Naive thymus-derived CD8-positive, alpha-beta T cell (primary cell): ENCODE results near the gene SAMSN1. TPM values are rescaled to one million over a fixed set of nuclear protein-coding genes. Genes with fewer than 3 reads are reported as not detected.
"Not testable (repeated sequence)": the region's sequence is repeated elsewhere in the genome, so short reads cannot be mapped to it uniquely, and the experiment has no call there.

Experiments
- ATAC-seq, 2 donors: fragments of 150-1000 bp; cut with Tn5 transposase in 1 of 2; sonication (Bioruptor Pico), chemical (Tn5 transposase) in 1 of 2; 1 replicate in 1 of 2; 2 replicates in 1 of 2; pipeline ENCODE4 v1.10.0; 2021; ENCODE audit warnings: mild to moderate bottlenecking in 2 of 2, moderate library complexity in 2 of 2
- POLR2A ChIA-PET: fragments of 350-600 bp; sonication (Branson Sonifier 250); formaldehyde crosslinking; loops from one replicate; lab custom pipeline; 2021; ENCODE audit warnings: antibody characterized with exemption; lab: Charles Lee
- DNase-seq, 10 donors: peaks; one replicate each; pipeline versions ENCODE4 v3.0.0 to v3.0.0-alpha.2; 2020 to 2022
- H3K27ac Mint-ChIP-seq, 10 donors: one replicate each; pipeline ENCODE4 v1.8.0; 2020 to 2022; ENCODE audit warnings: mild to moderate bottlenecking in 10 of 10, mixed read lengths in 10 of 10, moderate library complexity in 4 of 10, inconsistent platforms in 1 of 10
- H3K27me3 Mint-ChIP-seq, 5 donors: one replicate each; pipeline ENCODE4 v1.8.0; 2021 to 2022; ENCODE audit warnings: mixed read lengths in 5 of 5
- H3K36me3 Mint-ChIP-seq, 3 donors: one replicate each; pipeline ENCODE4 v1.8.0; 2020 to 2022; ENCODE audit warnings: mixed read lengths in 3 of 3, mild to moderate bottlenecking in 2 of 3, inconsistent platforms in 1 of 3
- H3K4me1 Mint-ChIP-seq, 4 donors: one replicate each; pipeline ENCODE4 v1.8.0; 2021 to 2022; ENCODE audit warnings: mixed read lengths in 4 of 4
- H3K4me3 Mint-ChIP-seq, 10 donors: one replicate each; pipeline ENCODE4 v1.8.0; 2020 to 2022; ENCODE audit warnings: mild to moderate bottlenecking in 10 of 10, mixed read lengths in 10 of 10, moderate library complexity in 6 of 10, inconsistent platforms in 1 of 10
- H3K9me3 Mint-ChIP-seq, 9 donors: one replicate each; pipeline ENCODE4 v1.8.0; 2020 to 2022; ENCODE audit warnings: mixed read lengths in 9 of 9, mild to moderate bottlenecking in 3 of 9, inconsistent platforms in 1 of 9, moderate library complexity in 1 of 9
- polyA plus RNA-seq, 3 donors: library from polyadenylated mRNA; unstranded; fragments of 300-500 nt; fragmentation: Illumina TruSeq; gene quantifications; one replicate each; pipeline ENCODE4 v1.2.3, GENCODE V29; 2021
- total RNA-seq, 8 experiments: library from RNA in 2 of 8; stranded (reverse) in 2 of 8; gene quantifications; one replicate each; pipeline ENCODE4 v1.2.3 and lab custom pipeline; 2021 to 2026

SAMSN1 gene
- total and polyA plus RNA-seq, 5 experiments from 2014 or later = 16.1 to 27.9 (median 23.6) TPM

- Mint-ChIP-seq H3K4me3 (no peak overlapping the region), H3K4me1 (peaks cover 5 to 27% (median 10%) of the 10 kb centered on the region in 4 donors), H3K36me3 (peaks cover 0 to 3% (median 0%) of the 10 kb centered on the region in 3 donors), H3K27ac (no peak overlapping the region), H3K27me3 (no peaks in the 10 kb centered on the region), H3K9me3 (peaks cover 0 to 10% (median 3%) of the 10 kb centered on the region in 9 donors)
- POLR2A ChIA-PET = no interaction called here
- no peak for ATAC-seq
- DNase-seq = no peak
Observed at GRCh38 chr21:14560139-14560538, 14.0 kb upstream of the SAMSN1 start.

- POLR2A ChIA-PET = no interaction called here
- Mint-ChIP-seq H3K9me3 (peaks cover 0 to 10% (median 3%) of the 10 kb centered on the region in 9 donors), H3K4me1 (peaks cover 5 to 32% (median 12%) of the 10 kb centered on the region in 4 donors), H3K36me3 (peaks cover 0 to 3% (median 0%) of the 10 kb centered on the region in 3 donors), H3K27me3 (no peaks in the 10 kb centered on the region), H3K27ac (no peak overlapping the region), H3K4me3 (no peak overlapping the region)
- DNase-seq (no peak), ATAC-seq (no peak)
Observed at GRCh38 chr21:14559102-14559501, 13.0 kb upstream of the SAMSN1 start.

- POLR2A ChIA-PET = no interaction called here
- H3K27me3 Mint-ChIP-seq = no peaks in the 10 kb centered on the region
- H3K36me3 Mint-ChIP-seq = peaks cover 0 to 3% (median 0%) of the 10 kb centered on the region in 3 donors
- peaks cover 0 to 10% (median 3%) of the 10 kb centered on the region in 9 donors for H3K9me3 Mint-ChIP-seq
- peak overlapping the region in 4 of 10 donors; percentile 5 to 78 (median 14) for H3K27ac Mint-ChIP-seq
- H3K4me3 Mint-ChIP-seq = no peak overlapping the region
- H3K4me1 Mint-ChIP-seq = peaks cover 5 to 32% (median 13%) of the 10 kb centered on the region in 4 donors
- no peak for DNase-seq
- no peak for ATAC-seq
Observed at GRCh38 chr21:14557413-14557812, 11.3 kb upstream of the SAMSN1 start.

- ATAC-seq = no peak
- H3K4me1 Mint-ChIP-seq = peaks cover 14 to 43% (median 19%) of the 10 kb centered on the region in 4 donors
- peak overlapping the region in 2 of 10 donors; percentile 8 to 31 for H3K27ac Mint-ChIP-seq
- no peak for DNase-seq
- H3K9me3 Mint-ChIP-seq = no peaks in the 10 kb centered on the region
- POLR2A ChIA-PET = no interaction called here
- no peaks in the 10 kb centered on the region for H3K27me3 Mint-ChIP-seq
- H3K36me3 Mint-ChIP-seq = no peaks in the 10 kb centered on the region
- no peak overlapping the region for H3K4me3 Mint-ChIP-seq
Observed at GRCh38 chr21:14554948-14555347, 8.8 kb upstream of the SAMSN1 start.

GRCh38 chr21:14553422-14553821 is 7.3 kb upstream of the SAMSN1 start:
- DNase-seq (no peak), ATAC-seq (no peak)
- Mint-ChIP-seq H3K27me3 (no peaks in the 10 kb centered on the region), H3K27ac (no peak overlapping the region), H3K9me3 (no peaks in the 10 kb centered on the region), H3K36me3 (no peaks in the 10 kb centered on the region), H3K4me3 (no peak overlapping the region), H3K4me1 (peaks cover 19 to 58% (median 25%) of the 10 kb centered on the region in 4 donors)
- POLR2A ChIA-PET = no interaction called here

GRCh38 chr21:14551741-14552140 is 5.6 kb upstream of the SAMSN1 start:
- no peaks in the 10 kb centered on the region for H3K36me3 Mint-ChIP-seq
- POLR2A ChIA-PET = no interaction called here
- H3K4me1 Mint-ChIP-seq = peaks cover 18 to 56% (median 26%) of the 10 kb centered on the region in 4 donors

GRCh38 chr21:14550135-14550534 is 4.0 kb upstream of the SAMSN1 start:
- H3K27me3 Mint-ChIP-seq = no peaks in the 10 kb centered on the region
- ATAC-seq = no peak
- DNase-seq = no peak
- no peaks in the 10 kb centered on the region for H3K9me3 Mint-ChIP-seq
- POLR2A ChIA-PET = interaction anchor here (1.0 to 1.2 kb wide), 2 partner anchors 9 to 11 kb away, joined by 3 to 5 read pairs; no protein-coding TSS in a partner anchor
- peak overlapping the region in 8 of 10 donors; percentile 2 to 59 (median 24) for H3K4me3 Mint-ChIP-seq
- H3K36me3 Mint-ChIP-seq = no peaks in the 10 kb centered on the region
- H3K27ac Mint-ChIP-seq = peak overlapping the region in 9 of 10 donors; percentile 11 to 78 (median 63)
- H3K4me1 Mint-ChIP-seq = peaks cover 15 to 48% (median 25%) of the 10 kb centered on the region in 4 donors

More at GRCh38 chr21:14551741-14552140, 5.6 kb upstream of the SAMSN1 start:
- Mint-ChIP-seq H3K27me3 (no peaks in the 10 kb centered on the region), H3K9me3 (no peaks in the 10 kb centered on the region), H3K4me3 (no peak overlapping the region), H3K27ac (no peak overlapping the region)
- no peak for ATAC-seq
- no peak for DNase-seq

- Mint-ChIP-seq H3K36me3 (no peaks in the 10 kb centered on the region), H3K4me3 (no peak overlapping the region), H3K9me3 (no peaks in the 10 kb centered on the region), H3K4me1 (peaks cover 18 to 50% (median 30%) of the 10 kb centered on the region in 4 donors), H3K27ac (peak overlapping the region in 4 of 10 donors; percentile 19 to 83 (median 38)), H3K27me3 (no peaks in the 10 kb centered on the region)
- ATAC-seq = no peak
- POLR2A ChIA-PET = no interaction called here
- no peak for DNase-seq
Observed at GRCh38 chr21:14548779-14549178, 2.7 kb upstream of the SAMSN1 start.

GRCh38 chr21:14547834-14548513 is 1.9 kb upstream of the SAMSN1 start:
- DNase-seq = no peak
- Mint-ChIP-seq H3K9me3 (no peaks in the 10 kb centered on the region), H3K27ac (peak overlapping the region in 7 of 10 donors; percentile 5 to 74 (median 25)), H3K27me3 (no peaks in the 10 kb centered on the region), H3K4me3 (peak overlapping the region in 2 of 10 donors; percentile 26 to 42), H3K4me1 (peaks cover 16 to 58% (median 33%) of the 10 kb centered on the region in 4 donors), H3K36me3 (no peaks in the 10 kb centered on the region)
- ATAC-seq = no peak
- POLR2A ChIA-PET = no interaction called here

- POLR2A ChIA-PET, DNase-seq, H3K9me3 Mint-ChIP-seq, H3K36me3 Mint-ChIP-seq, H3K27me3 Mint-ChIP-seq, ATAC-seq: not testable (repeated sequence)
- peak overlapping the region in 5 of 10 donors; percentile 43 to 93 (median 80) for H3K27ac Mint-ChIP-seq
- peak overlapping the region in 1 of 10 donors; percentile 50 for H3K4me3 Mint-ChIP-seq
- H3K4me1 Mint-ChIP-seq = peaks cover 22 to 69% (median 42%) of the 10 kb centered on the region in 4 donors
Observed at GRCh38 chr21:14546719-14547118, 604 bp upstream of the SAMSN1 start.

GRCh38 chr21:14543983-14544382 is 2.1 kb downstream of the SAMSN1 start:
- H3K9me3 Mint-ChIP-seq = no peaks in the 10 kb centered on the region
- peaks cover 17 to 71% (median 42%) of the 10 kb centered on the region in 4 donors for H3K4me1 Mint-ChIP-seq
- POLR2A ChIA-PET = no interaction called here
- ATAC-seq (no peak), DNase-seq (no peak)
- peaks cover 0 to 8% (median 3%) of the 10 kb centered on the region in 3 donors for H3K36me3 Mint-ChIP-seq
- H3K27ac Mint-ChIP-seq = peak overlapping the region; percentile 71 to 98 (median 90)
- no peaks in the 10 kb centered on the region for H3K27me3 Mint-ChIP-seq
- peak overlapping the region; percentile 73 to 100 (median 86) for H3K4me3 Mint-ChIP-seq

- POLR2A ChIA-PET = interaction anchor here (1.7 kb wide), 1 partner anchor 134 kb away, joined by 8 read pairs; no protein-coding TSS in a partner anchor
- no peak for ATAC-seq
- Mint-ChIP-seq H3K27me3 (no peaks in the 10 kb centered on the region), H3K36me3 (peaks cover 0 to 11% (median 3%) of the 10 kb centered on the region in 3 donors), H3K9me3 (no peaks in the 10 kb centered on the region), H3K27ac (peak overlapping the region; percentile 80 to 99 (median 93)), H3K4me3 (peak overlapping the region; percentile 48 to 96 (median 74)), H3K4me1 (peaks cover 16 to 72% (median 51%) of the 10 kb centered on the region in 4 donors)
- no peak for DNase-seq
Observed at GRCh38 chr21:14542638-14543037, 3.5 kb downstream of the SAMSN1 start.
